GM12878 (cell line): Measurements from ENCODE around the gene BRDT. TPM values are rescaled to one million over a fixed set of nuclear protein-coding genes. Genes with fewer than 3 reads are reported as not detected.

Experiments
- ATAC-seq: fragments of 200-7000 bp; cut with Tn5 transposase; 3 replicates; pipeline ENCODE4 v1.9.1; 2020; ENCODE audit warnings: mild to moderate bottlenecking, moderate library complexity
- BruUV-seq: library from RNA; stranded (reverse); fragments of 400-500 nt; replicated peaks from 2 replicates; lab custom pipeline; 2021; lab: Mats Ljungman, UMichigan
- CTCF ChIA-PET: fragments of 300-600 bp; sonication (Branson Sonifier 250); formaldehyde crosslinking; extraction: SDS; loops from one replicate; lab custom pipeline; 2021; ENCODE audit warnings: inconsistent platforms; lab: Yijun Ruan, JAX
- POLR2A ChIA-PET: fragments of 350-600 bp; formaldehyde crosslinking; extraction: SDS; loops from one replicate; lab custom pipeline; 2021; ENCODE audit warnings: inconsistent platforms; lab: Charles Lee
- RAD21 ChIA-PET: fragments of 300-600 bp; sonication (Branson Sonifier 250); formaldehyde crosslinking; loops from one replicate; lab custom pipeline; 2023; ENCODE audit warnings: antibody characterized with exemption; ENCODE audit not compliant: unreplicated experiment; lab: Charles Lee
- SMC1A ChIA-PET: fragments of 300-600 bp; sonication (Branson Sonifier 250); formaldehyde crosslinking; loops from one replicate; lab custom pipeline; 2023; ENCODE audit not compliant: unreplicated experiment, uncharacterized antibody; lab: Charles Lee
- DNase-seq: peaks from one replicate; pipeline ENCODE4 v3.0.0-alpha.2; 2011; ENCODE audit warnings: low read depth, low spot score
- FAIRE-seq: peaks from 3 replicates; lab custom pipeline; 2011; peaks lifted over from hg19 to GRCh38; lab: Jason Lieb, UNC
- H2AFZ ChIP-seq: 2 replicates; pipeline ENCODE4 v1.6.0; 2011; ENCODE audit warnings: low read depth, low read length, control low read depth; ENCODE audit not compliant: control insufficient read depth
- H3K27ac ChIP-seq: 2 replicates; pipeline ENCODE4 v1.5.1; 2011; ENCODE audit warnings: control low read depth; ENCODE audit not compliant: control insufficient read depth, insufficient read depth
- H3K27me3 ChIP-seq, 2 experiments: replicated peaks in 1 of 2; 2 replicates each; pipeline versions ENCODE4 v1.6.0 to v1.6.1; 2011; ENCODE audit warnings: low read length in 1 of 2; ENCODE audit not compliant: control insufficient read depth in 2 of 2, insufficient read depth in 2 of 2
- H3K36me3 ChIP-seq, 2 experiments: 2 replicates each; pipeline ENCODE4 v1.5.1; 2011; ENCODE audit warnings: low read length in 1 of 2; ENCODE audit not compliant: control insufficient read depth in 2 of 2, insufficient read depth in 2 of 2
- H3K4me1 ChIP-seq: 2 replicates; pipeline ENCODE4 v1.6.1; 2011; ENCODE audit warnings: mild to moderate bottlenecking, low read length, moderate library complexity, mixed read lengths; ENCODE audit not compliant: control insufficient read depth, insufficient read depth
- H3K4me2 ChIP-seq: 2 replicates; pipeline ENCODE4 v1.6.0; 2011; ENCODE audit warnings: control low read depth; ENCODE audit not compliant: control insufficient read depth, insufficient read depth
- H3K4me3 ChIP-seq: fragments of 200-600 bp; sonication (generic); 2 replicates; pipeline ENCODE4 v1.5.1; 2016
- H3K79me2 ChIP-seq: 2 replicates; pipeline ENCODE4 v1.6.0; 2011; ENCODE audit warnings: low read length; ENCODE audit not compliant: control insufficient read depth, insufficient read depth
- H3K9ac ChIP-seq: 2 replicates; pipeline ENCODE4 v1.8.0; 2011; ENCODE audit warnings: low read length, control low read depth, mixed read lengths; ENCODE audit not compliant: control insufficient read depth, insufficient read depth
- H3K9me3 ChIP-seq: replicated peaks from 3 replicates; pipeline ENCODE4 v1.5.1; 2011; ENCODE audit warnings: mild to moderate bottlenecking, low read length; ENCODE audit not compliant: control insufficient read depth, insufficient read depth
- H4K20me1 ChIP-seq: 2 replicates; pipeline ENCODE4 v1.6.0; 2011; ENCODE audit not compliant: control insufficient read depth, insufficient read depth
- CHD2 ChIP-seq: IDR thresholded peaks from 2 replicates; pipeline ENCODE4 v1.6.1; 2011; ENCODE audit warnings: low read depth, low read length, improper control_type of control experiment, borderline replicate concordance
- EED ChIP-seq: sonication (generic); IDR thresholded peaks from 2 replicates; pipeline ENCODE4 v1.6.1; 2016; ENCODE audit warnings: antibody characterized with exemption, low read depth
- PML ChIP-seq: IDR thresholded peaks from 2 replicates; pipeline ENCODE4 v1.6.1; 2012; ENCODE audit warnings: low read length, inconsistent platforms
- SP1 ChIP-seq: IDR thresholded peaks from one replicate; pipeline ENCODE4 v1.6.1; 2011; ENCODE audit warnings: low read depth, low read length
- SRF ChIP-seq, 2 experiments: IDR thresholded peaks; 2 replicates each; pipeline ENCODE4 v1.6.1; 2011; ENCODE audit warnings: low read depth in 2 of 2, low read length in 2 of 2, mild to moderate bottlenecking in 1 of 2, moderate library complexity in 1 of 2
- WGBS: methylation state at CpG from one replicate; pipeline ENCODE4 v1.1.6; 2016; ENCODE audit warnings: low lambda C conversion rate; ENCODE audit not compliant: insufficient replicate concordance, insufficient coverage; ENCODE audit errors: missing lambda C conversion rate; 5-methylcytosine and 5-hydroxymethylcytosine counted together
- in situ Hi-C: fragments of 300-500 bp; cut with MboI; formaldehyde crosslinking; loops from 9 replicates; pipeline ENCODE4 v1.14.3; 2018; ENCODE audit warnings: mixed read lengths
- intact Hi-C: fragments of 100-400 bp; cut with micrococcal nuclease; formaldehyde crosslinking; loops from one replicate; pipeline ENCODE4 v1.14.2; 2022; ENCODE audit not compliant: unreplicated experiment
- polyA plus RNA-seq, 11 experiments: library from polyadenylated mRNA; depleted of rRNA in 4 of 11; unstranded in 6 of 11; stranded (reverse) in 5 of 11; fragments of >200 nt; fragmentation: Nextera tagmentation in 4 of 11; fragmentation: Illumina TruSeq in 1 of 11; extraction: Ambion mirVana in 4 of 11; extraction: Trizol in 1 of 11; gene quantifications; 1 replicate in 1 of 11; 2 replicates in 10 of 11; pipeline versions ENCODE4 v1.2.1 to v1.2.3, GENCODE V29; 2011 to 2016; ENCODE audit warnings: inconsistent platforms in 2 of 11, missing spikeins in 2 of 11, low read depth in 1 of 11
- total RNA-seq, 4 experiments: library from RNA; depleted of rRNA in 3 of 4; stranded (reverse); fragments of >200 nt in 3 of 4; fragmentation: Illumina TruSeq in 1 of 4; extraction: Trizol in 1 of 4; gene quantifications; 2 replicates each; pipeline versions ENCODE4 v1.2.1 to v1.2.3, GENCODE V29; 2013 to 2021

The BRDT gene
- total and polyA plus RNA-seq, 10 of the 15 experiments (the other 5 are each of a cell fraction or from before 2014, with no cell fraction given): 0.02 to 0.11 TPM; not detected in 8

DNA sequence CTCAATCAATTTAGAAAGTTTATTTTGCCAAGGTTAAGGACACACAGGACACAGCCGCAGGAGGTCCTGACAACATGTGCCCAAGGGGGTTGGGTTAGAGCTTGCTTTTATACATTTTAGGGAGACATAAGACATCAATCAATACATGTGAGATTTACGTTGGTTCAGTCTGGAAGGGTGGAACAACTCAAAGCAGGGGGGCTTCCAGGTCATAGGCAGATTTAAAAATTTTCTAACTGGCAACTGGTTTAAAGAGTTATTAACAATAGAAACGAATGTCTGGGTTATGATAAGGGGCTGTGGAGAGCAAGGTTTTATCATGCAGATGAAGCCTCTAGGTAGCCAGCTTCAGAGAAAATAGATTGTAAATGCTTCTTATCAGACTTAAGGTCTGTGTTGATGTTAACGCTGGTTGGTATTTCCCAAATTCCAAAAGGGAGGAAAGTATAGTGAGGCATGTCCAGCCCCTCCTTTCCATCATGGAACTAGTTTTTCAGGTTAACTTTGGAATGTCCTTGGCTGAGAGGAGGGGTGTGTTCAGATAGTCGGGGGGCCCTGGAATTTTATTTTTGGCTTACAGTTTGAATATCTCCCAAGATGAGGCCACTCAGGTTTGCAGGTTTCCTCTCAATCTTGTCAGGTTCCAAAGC, 32.3 kb upstream of the BRDT start:
- Histone ChIP-seq H3K79me2 (no peaks in the 10 kb centered on the region), H3K4me2 (no peak overlapping the region), H2AFZ (no peak overlapping the region), H3K27ac (no peak overlapping the region), H3K9ac (no peak overlapping the region), H3K4me3 (no peak overlapping the region), H4K20me1 (no peaks in the 10 kb centered on the region)
- ChIA-PET CTCF (no interaction called here), RAD21 (no interaction called here), SMC1A (no interaction called here)
- in situ Hi-C loops: no loop called here
- BruUV-seq: no TSS peak
- ATAC-seq: no peak
- 39% methylated on average over 5 of the region's 5 CpGs for WGBS
- no peak for DNase-seq
- intact Hi-C loops: no loop called here
- no peak for TF ChIP-seq CHD2
- TF ChIP-seq SP1: no peak
- TF ChIP-seq PML: no peak
- TF ChIP-seq, all 136 proteins: peak for 0
- no peak for FAIRE-seq
- no peaks in the 10 kb centered on the region for H3K36me3 ChIP-seq
- no peaks in the 10 kb centered on the region for H3K4me1 ChIP-seq
- H3K27me3 ChIP-seq: no peaks in the 10 kb centered on the region
- no peaks in the 10 kb centered on the region for H3K9me3 ChIP-seq
- POLR2A ChIA-PET: no interaction called here

DNA sequence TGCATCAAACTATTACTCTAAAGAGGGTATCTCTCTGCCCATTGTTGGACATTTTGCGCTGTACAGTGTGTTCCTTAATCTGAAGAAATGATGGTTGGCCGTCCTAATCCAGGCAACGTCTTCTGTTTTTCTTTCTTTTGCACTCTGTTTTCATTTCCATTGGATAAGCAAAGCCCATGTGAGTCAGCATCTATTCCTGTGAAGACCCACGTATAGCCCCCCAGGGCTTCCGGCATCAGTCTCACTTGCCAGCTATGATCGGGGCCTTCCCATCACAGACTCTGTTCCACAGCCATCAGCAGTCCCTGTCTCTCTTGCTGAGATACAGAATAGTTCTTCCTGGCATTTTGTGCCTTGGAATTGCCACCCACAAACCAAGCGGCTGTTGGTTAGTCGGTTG, 29.2 kb upstream of the BRDT start:
- ChIA-PET CTCF (no interaction called here), POLR2A (no interaction called here), RAD21 (no interaction called here), SMC1A (no interaction called here)
- no peak for TF ChIP-seq EED
- TF ChIP-seq SRF (IDR thresholded peaks at IDR 0.05; ENCODE audit: low read depth in 2 of 2, low read length in 2 of 2): no peak
- Histone ChIP-seq H4K20me1 (no peaks in the 10 kb centered on the region), H3K9ac (no peak overlapping the region), H3K27me3 (no peaks in the 10 kb centered on the region), H3K79me2 (no peaks in the 10 kb centered on the region), H3K4me2 (no peak overlapping the region), H3K27ac (no peak overlapping the region), H3K4me1 (no peaks in the 10 kb centered on the region), H3K4me3 (no peak overlapping the region), H2AFZ (no peak overlapping the region), H3K9me3 (no peaks in the 10 kb centered on the region), H3K36me3 (no peaks in the 10 kb centered on the region)
- intact Hi-C loops (no loop called here), in situ Hi-C loops (loop anchor here (10.0 kb wide), 1 partner anchor 755 kb away; no protein-coding TSS in a partner anchor)
- ATAC-seq (no peak), FAIRE-seq (no peak), DNase-seq (no peak)
- WGBS: 64% methylated on average over 8 of the region's 8 CpGs
- no TSS peak for BruUV-seq
